HG02678 (cell line): ENCODE data around the gene OR52I1.

Experiments used
- ATAC-seq: cut with Tn5 transposase; IDR thresholded peaks from one replicate; pipeline ENCODE4 v1.9.1; 2021; ENCODE audit warnings: mild to moderate bottlenecking, moderate library complexity; ENCODE audit not compliant: unreplicated experiment

OR52I1 gene

GRCh38 chr11:4610258-4610935 is 16.6 kb downstream of the OR52I1 start:
- no peak for ATAC-seq

DNA sequence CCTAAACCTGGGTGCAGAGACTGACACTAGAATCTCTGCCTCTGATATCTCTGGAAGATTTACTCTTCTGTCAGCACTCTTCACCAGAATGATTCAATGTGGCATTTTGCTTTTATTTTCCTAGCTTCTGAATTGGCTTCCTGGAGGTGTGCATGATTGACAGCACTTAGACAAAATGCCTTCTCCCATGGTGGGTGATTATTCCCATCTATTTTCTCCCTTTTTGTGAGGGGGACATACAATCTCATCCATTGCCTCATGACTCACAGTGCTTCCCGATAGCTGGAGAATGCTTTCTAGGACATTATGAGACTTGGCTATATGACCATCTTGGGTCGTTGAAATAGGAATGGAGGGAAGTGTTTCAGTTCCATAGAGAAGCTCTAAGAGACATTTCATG is 18.1 kb downstream of the OR52I1 start:
- no peak for ATAC-seq

- ATAC-seq: no peak
Observed at GRCh38 chr11:4615856-4616444, 22.1 kb downstream of the OR52I1 start.

DNA sequence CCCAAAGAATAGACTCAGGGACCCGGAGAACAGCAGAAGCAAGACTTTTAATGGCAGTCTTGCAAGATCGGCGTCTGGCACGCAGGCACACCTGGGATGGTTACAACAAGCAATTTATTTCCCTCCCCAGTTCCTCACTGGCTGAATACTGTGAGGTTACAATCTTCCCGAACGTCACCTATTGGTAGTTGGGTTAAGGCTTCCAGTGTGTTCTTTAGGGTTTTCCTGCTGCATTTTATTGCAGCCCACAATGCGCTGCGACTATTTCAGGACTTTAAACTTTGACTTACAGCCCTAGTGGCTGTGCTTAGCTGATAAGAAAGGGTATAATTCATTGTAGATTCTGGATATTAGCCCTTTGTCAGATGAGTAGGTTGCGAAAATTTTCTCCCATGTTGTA is 25.7 kb downstream of the OR52I1 start:
- ATAC-seq: no peak

DNA sequence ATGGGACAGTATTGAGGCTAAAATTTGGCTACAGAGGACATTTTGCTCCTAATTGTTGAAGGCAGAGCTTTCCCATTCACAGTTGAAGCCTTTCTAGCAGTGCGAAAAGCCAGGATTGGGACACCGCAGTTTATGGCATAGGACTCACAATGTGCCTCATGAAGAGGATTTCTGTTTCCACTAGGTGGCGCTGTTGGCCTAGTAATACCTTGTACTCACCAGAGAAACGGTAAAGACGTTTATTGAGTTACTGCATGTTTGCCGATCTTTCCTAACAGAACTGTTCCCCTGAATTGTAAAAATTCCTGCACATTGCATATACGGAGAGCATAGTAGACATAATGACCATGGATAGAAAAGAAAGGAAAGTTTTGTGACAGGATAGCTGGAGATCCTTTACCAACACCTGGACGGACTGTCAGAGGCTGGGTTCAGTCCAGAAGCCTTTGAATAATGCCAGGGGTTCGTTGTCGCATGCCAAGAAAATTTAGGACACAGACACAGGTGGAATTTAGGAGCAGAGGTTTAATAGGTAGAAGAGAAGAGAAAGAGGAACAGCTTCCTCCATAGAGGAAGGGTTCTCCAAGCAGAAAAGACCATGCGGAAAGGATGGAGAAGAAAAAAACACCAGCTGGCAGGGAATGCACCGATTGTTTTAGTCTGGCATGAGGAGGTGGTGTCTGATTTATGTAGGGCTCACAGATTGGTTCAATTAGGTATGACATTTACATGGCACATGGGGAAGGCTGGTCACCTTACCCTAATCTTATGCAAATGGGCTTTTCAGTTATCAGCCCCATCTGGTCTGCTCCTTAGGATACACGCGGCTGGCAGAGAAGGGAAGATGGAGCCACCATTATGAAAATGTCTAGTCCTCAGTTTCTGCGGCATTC is 32.6 kb downstream of the OR52I1 start:
- peak; percentile 50 for ATAC-seq

DNA sequence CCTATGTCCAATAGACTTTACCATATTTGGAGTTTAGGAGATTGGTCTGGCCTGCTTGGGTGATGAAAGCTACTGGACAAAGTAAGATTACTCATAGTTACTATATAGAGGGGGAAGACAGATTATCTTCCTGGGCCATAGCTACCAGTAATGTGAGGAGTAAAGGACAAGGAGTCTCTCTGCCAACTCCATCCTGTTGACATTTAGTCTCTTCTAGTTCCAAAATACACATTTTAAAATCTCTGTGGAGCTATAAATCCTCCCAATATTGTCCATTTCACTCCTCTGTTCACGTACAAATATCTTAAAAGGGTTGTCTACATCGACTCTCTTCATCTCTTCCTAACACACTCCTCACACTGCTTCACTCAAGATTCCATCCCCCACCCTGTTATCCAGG is 42.3 kb downstream of the OR52I1 start:
- ATAC-seq: no peak

DNA sequence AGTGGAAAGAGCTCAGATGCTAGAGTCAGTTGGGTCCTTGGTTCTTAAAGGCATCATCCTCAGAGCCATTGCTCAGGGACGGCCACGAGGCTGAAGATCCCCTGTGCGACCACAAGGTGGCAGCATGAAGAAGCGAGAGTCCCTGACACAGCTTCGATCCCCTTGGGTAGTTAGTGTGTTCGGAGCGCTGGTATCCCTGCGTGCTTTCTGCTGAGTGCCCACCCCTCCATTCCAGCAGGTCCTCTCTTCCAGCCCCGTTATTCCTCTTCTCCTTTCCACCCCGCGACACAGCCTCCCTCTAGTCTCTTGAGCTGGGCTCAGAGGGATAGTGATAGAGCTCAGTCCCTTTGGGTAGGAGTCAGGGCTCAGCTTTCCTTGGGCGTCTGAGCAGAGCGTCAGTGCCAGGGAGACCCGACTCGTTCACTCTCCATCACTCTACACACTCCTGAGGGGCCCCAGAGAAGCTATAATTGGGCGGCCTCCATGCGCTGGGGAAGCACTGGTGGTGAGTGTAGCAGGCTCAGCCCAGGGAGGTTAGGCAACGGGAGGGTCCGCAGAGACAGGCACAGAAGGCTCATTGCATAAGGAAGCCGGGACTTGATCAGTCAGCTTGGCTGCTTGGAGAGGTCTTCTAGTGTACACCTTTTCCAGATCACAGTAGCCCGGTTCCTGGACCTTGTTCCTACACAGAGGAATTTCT is 43.3 kb downstream of the OR52I1 start, which contains the start of gene OR51D1:
OR51D1 (plus strand) TSS at position 516 of the 700 bp plus-strand sequence. CDS start 2,314 bp downstream, outside the sequence.
- peak; percentile 98 for ATAC-seq

DNA sequence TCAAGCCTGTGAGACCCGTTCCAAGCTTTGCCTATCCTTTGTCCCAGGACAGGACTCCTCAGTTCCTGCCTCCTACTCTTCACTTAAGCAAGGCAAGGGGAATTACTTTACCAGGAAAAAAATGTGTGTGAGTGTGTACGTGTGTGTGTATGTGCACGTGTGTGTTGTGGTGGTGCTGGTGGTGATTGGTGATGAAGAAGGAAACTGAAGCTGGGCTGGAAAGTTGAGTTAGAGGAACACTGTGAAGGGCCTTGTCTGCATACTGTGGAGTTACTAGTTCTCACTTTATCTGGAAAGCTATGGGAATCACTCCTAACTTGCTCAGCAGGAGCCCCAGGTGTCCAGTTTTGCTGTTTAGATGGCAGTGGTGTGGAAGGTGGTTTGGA is 43.8 kb downstream of the OR52I1 start:
- ATAC-seq: no peak

DNA sequence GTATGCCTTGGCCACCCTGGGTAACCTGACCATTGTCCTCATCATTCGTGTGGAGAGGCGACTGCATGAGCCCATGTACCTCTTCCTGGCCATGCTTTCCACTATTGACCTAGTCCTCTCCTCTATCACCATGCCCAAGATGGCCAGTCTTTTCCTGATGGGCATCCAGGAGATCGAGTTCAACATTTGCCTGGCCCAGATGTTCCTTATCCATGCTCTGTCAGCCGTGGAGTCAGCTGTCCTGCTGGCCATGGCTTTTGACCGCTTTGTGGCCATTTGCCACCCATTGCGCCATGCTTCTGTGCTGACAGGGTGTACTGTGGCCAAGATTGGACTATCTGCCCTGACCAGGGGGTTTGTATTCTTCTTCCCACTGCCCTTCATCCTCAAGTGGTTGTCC is 46.1 kb downstream of the OR52I1 start:
- no peak for ATAC-seq

- ATAC-seq: no peak
Observed at GRCh38 chr11:4641501-4641900, 47.7 kb downstream of the OR52I1 start.

DNA sequence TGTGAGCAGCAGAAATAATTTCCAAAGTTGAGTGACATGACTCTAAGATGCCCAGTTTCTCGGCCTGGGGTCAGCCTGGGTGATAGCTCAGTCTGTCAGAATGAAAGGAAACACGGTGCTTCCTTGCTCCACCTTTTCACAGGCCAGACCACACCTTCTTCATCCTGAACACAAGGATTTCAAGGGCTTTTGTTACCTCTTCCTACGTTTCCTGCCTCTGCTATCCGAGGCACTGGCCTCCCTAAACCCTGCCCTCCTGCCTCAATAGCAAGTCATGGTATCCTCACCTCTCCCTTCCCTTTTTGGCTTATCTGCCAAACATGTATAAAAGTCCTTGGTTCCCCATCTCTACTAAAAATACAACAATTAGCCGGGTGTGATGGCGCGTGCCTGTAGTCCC is 48.2 kb downstream of the OR52I1 start:
- ATAC-seq: no peak

DNA sequence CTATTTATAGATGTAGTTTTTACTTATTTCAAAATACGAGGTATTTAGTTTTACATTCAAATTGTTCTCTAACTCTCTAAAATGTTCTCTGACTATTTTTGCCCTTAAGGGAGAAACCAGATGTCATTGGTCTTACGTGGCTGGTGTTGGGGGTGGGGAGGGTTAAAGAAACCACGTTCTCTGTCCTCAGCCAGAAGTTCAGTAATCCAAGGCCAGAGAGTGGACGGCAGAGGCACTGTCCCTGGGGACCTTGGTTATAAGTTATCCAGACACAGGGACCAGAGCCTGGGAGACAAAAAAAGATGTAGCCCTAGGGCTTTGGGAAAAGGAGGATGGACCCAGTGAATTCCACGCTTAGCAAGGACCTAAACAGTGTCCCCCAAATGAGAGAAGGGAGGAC is 49.2 kb downstream of the OR52I1 start:
- no peak for ATAC-seq

GRCh38 chr11:4643682-4644081 is 49.8 kb downstream of the OR52I1 start, which contains the start of gene OR51E1:
Gene OR51E1 (plus strand): TSS chr11:4643982. CDS start chr11:4652527, 8,545 bp downstream.
- ATAC-seq: no peak

DNA sequence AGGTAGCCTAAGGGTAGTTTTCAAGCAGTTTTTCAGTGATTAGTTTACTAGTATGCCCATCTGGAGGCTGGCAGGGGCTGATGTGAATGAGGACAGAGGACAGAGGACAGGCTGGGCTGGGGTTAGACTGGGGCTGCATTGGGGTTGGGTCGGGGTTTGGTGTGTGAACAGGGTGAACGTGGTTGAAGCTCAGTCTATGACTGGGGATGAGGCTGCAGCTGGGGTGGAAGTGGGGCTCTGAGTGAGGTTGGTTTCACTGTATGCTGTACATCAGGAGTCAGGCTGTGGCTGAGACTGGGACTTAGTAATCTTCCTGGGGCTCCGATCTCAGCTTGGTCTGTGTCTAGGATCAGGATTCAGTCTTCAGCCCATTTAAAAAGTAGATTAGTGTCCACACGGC is 50.4 kb downstream of the OR52I1 start:
- no peak for ATAC-seq
